CD4-positive, alpha-beta T cell treated with Interleukin-15 for 1 hour (primary cell): ENCODE measurements around the gene MTR.
A peak's percentile ranks its signal among the peaks of the same experiment; 100 is the strongest.

Source experiments
- DNase-seq: peaks from one replicate; pipeline ENCODE4 v3.0.0-alpha.2; 2020

Gene MTR

GRCh38 chr1:236795035-236795756, at the start of gene MTR:
TSS of gene MTR (plus strand) at chr1:236795292. CDS start at chr1:236795704, 412 bp downstream.
- peak; percentile 95 for DNase-seq

GRCh38 chr1:236746785-236747184, 48.3 kb upstream of the MTR start:
- DNase-seq, result no peak

- DNase-seq, result no peak
Observed at GRCh38 chr1:236747311-236747985, 47.6 kb upstream of the MTR start.

GRCh38 chr1:236748268-236748870, 46.7 kb upstream of the MTR start:
- DNase-seq, result no peak

- DNase-seq, result no peak
Observed at GRCh38 chr1:236750928-236751327, 44.2 kb upstream of the MTR start.

- DNase-seq, result no peak
Observed at GRCh38 chr1:236751385-236751784, 43.7 kb upstream of the MTR start.

GRCh38 chr1:236751935-236752334, 43.2 kb upstream of the MTR start:
- DNase-seq, result no peak

- no peak for DNase-seq
Observed at GRCh38 chr1:236753516-236753915, 41.6 kb upstream of the MTR start.

GRCh38 chr1:236753964-236754363, 41.1 kb upstream of the MTR start:
- no peak for DNase-seq

GRCh38 chr1:236754525-236755210, 40.4 kb upstream of the MTR start:
- no peak for DNase-seq

- no peak for DNase-seq
Observed at GRCh38 chr1:236757640-236758039, 37.5 kb upstream of the MTR start.

GRCh38 chr1:236759252-236759859, 35.7 kb upstream of the MTR start:
- DNase-seq, result no peak

- no peak for DNase-seq
Observed at GRCh38 chr1:236760480-236760879, 34.6 kb upstream of the MTR start.

- DNase-seq, result no peak
Observed at GRCh38 chr1:236760986-236761385, 34.1 kb upstream of the MTR start.

- no peak for DNase-seq
Observed at GRCh38 chr1:236761397-236762132, 33.5 kb upstream of the MTR start.

- no peak for DNase-seq
Observed at GRCh38 chr1:236762410-236762809, 32.7 kb upstream of the MTR start.

GRCh38 chr1:236765831-236766230, 29.3 kb upstream of the MTR start:
- no peak for DNase-seq

GRCh38 chr1:236766506-236766905, 28.6 kb upstream of the MTR start:
- no peak for DNase-seq

GRCh38 chr1:236767276-236767675, 27.8 kb upstream of the MTR start:
- no peak for DNase-seq

- DNase-seq, result no peak
Observed at GRCh38 chr1:236768601-236769000, 26.5 kb upstream of the MTR start.

- DNase-seq, result no peak
Observed at GRCh38 chr1:236773919-236774318, 21.2 kb upstream of the MTR start.

- DNase-seq, result no peak
Observed at GRCh38 chr1:236774926-236775325, 20.2 kb upstream of the MTR start.
